Activated effector memory CD4-positive, alpha-beta T cell treated with anti-CD3 and anti-CD28 coated beads, Interleukin-2, amount 50 U/mL, for 16 hours (primary cell): Measurements from ENCODE around the gene TEX264.

Experiments
- DNase-seq: peaks from one replicate; pipeline ENCODE4 v3.0.0-alpha.2; 2020

Gene TEX264

GRCh38 chr3:51702156-51702555, 31.1 kb downstream of the TEX264 start:
- no peak for DNase-seq

DNA sequence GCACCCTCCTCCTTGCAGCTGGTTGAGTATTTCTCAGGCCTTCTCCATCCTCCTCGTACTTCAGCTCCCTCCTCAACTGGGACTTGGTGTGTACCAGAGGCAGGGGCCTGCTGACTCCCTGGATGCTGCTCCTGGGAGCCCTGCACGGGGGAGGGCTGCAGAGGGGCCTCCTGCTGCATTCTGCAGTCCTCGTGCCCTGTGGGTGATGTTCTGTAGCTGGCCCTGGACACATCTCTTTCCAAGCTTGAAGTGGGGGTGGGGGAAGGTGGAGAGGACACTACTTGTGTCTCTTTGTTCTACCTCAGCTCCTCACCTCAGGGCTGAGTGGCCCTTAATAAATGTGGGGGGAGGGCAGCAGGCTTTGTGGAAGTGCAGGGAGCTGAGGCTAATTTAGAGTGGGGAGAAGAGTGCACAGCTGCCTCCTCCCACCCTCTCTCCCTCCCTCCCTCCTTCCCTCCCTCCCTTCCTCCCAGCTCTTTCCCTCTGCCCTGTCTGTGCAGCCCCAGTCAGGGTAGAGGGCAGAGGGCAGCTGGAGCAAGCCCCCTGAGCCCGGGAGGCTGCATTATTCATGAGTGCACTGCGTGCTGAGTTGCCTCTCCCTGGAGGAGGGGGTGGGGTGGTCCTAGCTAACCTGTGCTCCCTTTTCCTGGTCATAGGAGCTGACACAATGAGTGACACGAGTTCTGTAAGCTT, 32.2 kb downstream of the TEX264 start:
- DNase-seq = no peak

DNA sequence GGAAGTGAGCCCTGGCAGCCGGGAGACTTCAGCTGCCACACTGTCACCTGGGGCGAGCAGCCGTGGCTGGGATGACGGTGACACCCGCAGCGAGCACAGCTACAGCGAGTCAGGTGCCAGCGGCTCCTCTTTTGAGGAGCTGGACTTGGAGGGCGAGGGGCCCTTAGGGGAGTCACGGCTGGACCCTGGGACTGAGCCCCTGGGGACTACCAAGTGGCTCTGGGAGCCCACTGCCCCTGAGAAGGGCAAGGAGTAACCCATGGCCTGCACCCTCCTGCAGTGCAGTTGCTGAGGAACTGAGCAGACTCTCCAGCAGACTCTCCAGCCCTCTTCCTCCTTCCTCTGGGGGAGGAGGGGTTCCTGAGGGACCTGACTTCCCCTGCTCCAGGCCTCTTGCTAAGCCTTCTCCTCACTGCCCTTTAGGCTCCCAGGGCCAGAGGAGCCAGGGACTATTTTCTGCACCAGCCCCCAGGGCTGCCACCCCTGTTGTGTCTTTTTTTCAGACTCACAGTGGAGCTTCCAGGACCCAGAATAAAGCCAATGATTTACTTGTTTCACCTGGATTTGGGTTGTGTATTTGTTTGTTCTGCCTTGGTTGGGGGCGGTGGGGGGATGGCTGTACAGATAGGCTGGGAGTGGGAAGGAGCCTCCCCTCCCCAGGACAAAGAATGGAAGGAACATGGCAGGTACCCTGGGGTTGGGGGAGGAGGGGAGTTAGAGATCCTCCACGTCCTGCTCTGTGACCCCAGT, 32.9 kb downstream of the TEX264 start:
- no peak for DNase-seq

DNA sequence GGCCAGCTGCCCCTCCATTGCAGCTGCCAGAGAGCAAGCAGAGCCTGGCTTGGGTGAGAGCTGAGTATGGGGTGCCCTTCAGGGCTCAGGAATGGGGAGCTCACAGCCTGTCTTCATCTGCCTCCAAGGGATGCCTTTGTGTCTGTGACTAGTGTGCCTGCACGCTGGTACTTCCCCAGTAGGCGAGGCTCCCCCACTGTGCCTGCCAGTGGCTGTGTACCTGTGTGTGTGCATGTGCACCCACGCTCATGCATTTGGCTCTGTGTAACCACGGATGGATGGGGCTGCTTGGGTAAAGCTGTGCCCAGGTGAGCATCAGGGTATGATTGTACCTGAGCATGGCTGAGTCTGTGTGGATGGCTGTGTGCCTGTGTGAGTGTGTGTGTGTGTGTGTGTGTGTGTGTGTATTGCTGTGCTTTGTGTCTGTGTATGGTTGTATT, 33.5 kb downstream of the TEX264 start:
- DNase-seq = no peak

GRCh38 chr3:51705276-51706020, 34.4 kb downstream of the TEX264 start:
- no peak for DNase-seq

DNA sequence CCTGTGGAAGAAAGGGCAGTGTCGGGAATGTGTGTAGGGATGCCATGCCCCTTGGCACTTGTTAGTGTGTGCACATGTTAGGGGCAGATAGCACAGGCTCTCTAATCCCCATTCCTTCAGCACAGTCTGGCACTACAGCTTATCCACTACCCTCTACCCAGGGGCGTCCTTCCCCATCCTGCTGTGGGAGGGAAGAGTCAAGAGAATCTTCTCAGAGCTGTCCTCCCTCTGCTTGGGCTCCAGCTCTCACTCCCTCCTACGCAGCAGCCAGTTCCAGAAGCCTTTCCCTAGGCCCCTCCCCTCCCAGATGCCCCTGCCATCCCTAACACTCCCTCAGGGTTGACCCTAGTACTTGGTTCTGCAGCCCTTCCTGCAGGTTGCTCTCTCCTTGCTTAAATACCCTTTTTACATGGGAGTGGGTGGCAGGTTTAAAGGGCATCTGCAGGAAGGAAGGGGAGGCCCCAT, 35.0 kb downstream of the TEX264 start:
- no peak for DNase-seq

- peak; percentile 50 for DNase-seq
Measured at GRCh38 chr3:51706788-51707731, 36.0 kb downstream of the TEX264 start, which contains the start of gene GRM2. Gene GRM2 (plus strand): TSS chr3:51707068. CDS start chr3:51708984, 1,916 bp downstream.

DNA sequence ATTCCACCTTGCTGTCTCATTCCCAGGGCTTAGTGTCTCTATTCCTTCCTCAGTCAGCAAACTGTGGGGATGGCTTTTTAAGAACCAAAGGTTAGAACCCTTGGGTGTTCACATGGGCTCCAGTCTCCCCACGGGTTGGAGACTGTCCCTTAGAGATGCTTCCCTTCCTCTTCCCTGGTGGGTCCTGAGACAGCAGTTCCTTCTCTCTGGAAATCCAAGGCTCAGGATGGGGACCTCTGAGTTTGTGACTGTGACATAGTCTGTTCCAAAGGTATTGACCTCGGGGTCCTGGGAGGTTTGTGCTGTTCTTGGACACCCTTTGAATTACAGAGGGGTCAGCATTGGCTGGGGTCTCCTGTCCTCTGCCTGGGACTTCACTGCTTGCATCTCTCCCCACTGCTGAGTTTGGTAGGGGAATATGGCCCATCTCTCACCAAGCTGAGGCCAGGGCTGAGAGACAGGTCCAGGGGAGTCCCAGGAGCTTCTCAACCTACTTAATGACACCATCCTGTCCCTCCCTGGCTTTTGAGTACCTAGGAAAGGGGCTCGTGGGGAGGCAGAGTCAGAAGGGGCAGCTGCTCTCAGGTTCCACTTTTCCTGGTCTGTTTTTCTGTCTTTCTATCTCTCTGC, 37.3 kb downstream of the TEX264 start:
- peak; percentile 27 for DNase-seq

DNA sequence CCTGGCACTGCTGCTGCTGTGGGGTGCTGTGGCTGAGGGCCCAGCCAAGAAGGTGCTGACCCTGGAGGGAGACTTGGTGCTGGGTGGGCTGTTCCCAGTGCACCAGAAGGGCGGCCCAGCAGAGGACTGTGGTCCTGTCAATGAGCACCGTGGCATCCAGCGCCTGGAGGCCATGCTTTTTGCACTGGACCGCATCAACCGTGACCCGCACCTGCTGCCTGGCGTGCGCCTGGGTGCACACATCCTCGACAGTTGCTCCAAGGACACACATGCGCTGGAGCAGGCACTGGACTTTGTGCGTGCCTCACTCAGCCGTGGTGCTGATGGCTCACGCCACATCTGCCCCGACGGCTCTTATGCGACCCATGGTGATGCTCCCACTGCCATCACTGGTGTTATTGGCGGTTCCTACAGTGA, 38.0 kb downstream of the TEX264 start:
- DNase-seq = peak; percentile 47

- peak; percentile 43 for DNase-seq
Measured at GRCh38 chr3:51709675-51710074, 38.6 kb downstream of the TEX264 start.

- DNase-seq = peak; percentile 61
Measured at GRCh38 chr3:51710631-51711351, 39.7 kb downstream of the TEX264 start.

DNA sequence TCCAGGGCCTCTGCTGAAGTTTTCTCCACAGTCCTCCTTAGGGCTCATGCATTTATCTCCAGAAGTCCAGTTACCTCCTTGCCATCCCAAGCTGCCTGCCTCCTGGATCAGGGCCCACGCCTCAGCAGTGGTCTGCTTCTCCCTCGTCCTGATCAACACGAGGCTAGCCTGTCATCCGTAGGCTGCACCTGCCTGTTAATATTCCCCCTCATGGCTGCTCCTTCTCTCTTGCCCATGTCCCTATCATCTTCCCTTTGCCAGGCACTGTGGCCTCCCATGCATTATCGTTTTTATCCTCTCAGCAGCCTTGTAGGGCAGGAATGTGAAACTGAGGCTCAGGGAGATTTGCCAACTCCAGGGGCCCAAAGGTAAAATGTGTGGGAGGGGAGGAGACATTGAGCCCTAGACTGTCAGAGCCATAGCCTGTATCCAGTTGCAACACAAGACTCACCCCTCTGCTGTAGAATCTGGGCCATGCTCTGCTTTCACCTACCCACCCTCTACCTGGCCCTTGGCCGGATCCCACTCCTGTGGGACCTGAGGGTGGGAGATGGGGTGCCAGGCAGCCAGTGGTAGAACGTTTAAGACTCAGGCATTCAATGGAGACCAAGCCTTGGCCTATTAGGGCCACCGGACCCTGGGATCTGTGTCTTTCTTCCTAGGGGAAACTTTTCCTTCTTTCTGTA, 40.4 kb downstream of the TEX264 start:
- peak; percentile 54 for DNase-seq

- DNase-seq = no peak
Measured at GRCh38 chr3:51712038-51712420, 41.0 kb downstream of the TEX264 start.

DNA sequence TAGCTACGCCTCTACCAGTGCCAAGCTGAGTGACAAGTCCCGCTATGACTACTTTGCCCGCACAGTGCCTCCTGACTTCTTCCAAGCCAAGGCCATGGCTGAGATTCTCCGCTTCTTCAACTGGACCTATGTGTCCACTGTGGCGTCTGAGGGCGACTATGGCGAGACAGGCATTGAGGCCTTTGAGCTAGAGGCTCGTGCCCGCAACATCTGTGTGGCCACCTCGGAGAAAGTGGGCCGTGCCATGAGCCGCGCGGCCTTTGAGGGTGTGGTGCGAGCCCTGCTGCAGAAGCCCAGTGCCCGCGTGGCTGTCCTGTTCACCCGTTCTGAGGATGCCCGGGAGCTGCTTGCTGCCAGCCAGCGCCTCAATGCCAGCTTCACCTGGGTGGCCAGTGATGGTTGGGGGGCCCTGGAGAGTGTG, 41.5 kb downstream of the TEX264 start:
- DNase-seq = peak; percentile 52

GRCh38 chr3:51712963-51713362, 41.9 kb downstream of the TEX264 start:
- DNase-seq = no peak

GRCh38 chr3:51715231-51715976, 44.4 kb downstream of the TEX264 start:
- no peak for DNase-seq

DNA sequence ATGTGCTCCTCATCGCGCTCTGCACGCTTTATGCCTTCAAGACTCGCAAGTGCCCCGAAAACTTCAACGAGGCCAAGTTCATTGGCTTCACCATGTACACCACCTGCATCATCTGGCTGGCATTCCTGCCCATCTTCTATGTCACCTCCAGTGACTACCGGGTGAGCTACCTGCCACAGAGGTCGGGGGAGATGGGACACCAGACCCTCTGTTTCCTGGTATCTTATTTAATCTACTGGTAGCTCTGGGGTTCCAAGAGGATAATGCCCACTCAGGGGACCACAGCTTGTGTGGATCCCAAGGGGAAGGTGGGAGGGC, 44.9 kb downstream of the TEX264 start:
- DNase-seq = no peak

GRCh38 chr3:51716805-51717204, 45.8 kb downstream of the TEX264 start:
- no peak for DNase-seq

- DNase-seq = no peak
Measured at GRCh38 chr3:51717446-51717845, 46.4 kb downstream of the TEX264 start.

- no peak for DNase-seq
Measured at GRCh38 chr3:51717947-51718346, 46.9 kb downstream of the TEX264 start.
